HG03439 (cell line): ENCODE results near the gene ZNF549.
"Not testable (repeated sequence)": the region's sequence is repeated elsewhere in the genome, so short reads cannot be mapped to it uniquely, and the experiment has no call there.

Source experiments
- ATAC-seq: cut with Tn5 transposase; IDR thresholded peaks from one replicate; pipeline ENCODE4 v1.9.1; 2021; ENCODE audit warnings: mild to moderate bottlenecking, moderate library complexity; ENCODE audit not compliant: unreplicated experiment

The ZNF549 gene

DNA sequence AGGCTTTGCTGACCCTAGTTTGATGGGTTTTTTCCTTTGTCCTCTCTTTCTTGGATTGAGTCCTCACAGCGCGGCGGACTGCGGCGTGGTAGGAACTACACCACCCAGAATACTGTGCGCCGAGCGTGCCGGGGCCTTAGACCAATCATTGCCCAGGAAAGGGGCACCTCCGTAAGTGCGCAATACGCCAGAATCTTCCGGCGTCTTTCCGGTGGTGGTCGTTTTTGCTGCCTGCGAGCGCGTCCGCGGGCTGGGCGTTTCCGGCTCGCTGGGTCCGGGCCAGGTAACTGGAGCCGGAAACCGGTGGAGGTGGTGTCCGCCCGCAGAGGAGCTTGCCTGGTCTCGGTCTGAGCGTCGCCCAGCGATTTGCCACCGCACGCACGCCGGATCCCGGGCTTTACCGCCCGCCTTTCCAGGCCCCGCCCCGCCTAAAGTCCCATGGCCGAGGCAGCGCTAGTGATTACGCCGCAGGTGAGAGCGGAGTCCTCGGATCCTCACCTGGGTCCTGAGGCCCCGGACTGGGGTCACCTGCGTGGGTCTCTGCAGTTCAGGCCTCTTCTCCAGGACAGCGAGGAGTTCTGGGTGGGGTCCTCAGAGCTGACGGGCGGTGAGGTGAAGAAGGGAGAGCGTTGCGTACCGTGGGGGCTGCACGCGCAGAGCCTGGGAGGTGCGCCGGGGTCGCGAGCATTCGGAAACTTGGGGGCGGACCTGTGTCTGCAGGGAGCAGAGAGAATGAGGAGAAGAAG, at the start of gene ZNF549:
Gene ZNF549, plus strand, starts transcription at position 221 of the 746 bp plus-strand sequence. Its CDS starts 218 bp downstream, at position 439.
- peak; percentile 98 for ATAC-seq

DNA sequence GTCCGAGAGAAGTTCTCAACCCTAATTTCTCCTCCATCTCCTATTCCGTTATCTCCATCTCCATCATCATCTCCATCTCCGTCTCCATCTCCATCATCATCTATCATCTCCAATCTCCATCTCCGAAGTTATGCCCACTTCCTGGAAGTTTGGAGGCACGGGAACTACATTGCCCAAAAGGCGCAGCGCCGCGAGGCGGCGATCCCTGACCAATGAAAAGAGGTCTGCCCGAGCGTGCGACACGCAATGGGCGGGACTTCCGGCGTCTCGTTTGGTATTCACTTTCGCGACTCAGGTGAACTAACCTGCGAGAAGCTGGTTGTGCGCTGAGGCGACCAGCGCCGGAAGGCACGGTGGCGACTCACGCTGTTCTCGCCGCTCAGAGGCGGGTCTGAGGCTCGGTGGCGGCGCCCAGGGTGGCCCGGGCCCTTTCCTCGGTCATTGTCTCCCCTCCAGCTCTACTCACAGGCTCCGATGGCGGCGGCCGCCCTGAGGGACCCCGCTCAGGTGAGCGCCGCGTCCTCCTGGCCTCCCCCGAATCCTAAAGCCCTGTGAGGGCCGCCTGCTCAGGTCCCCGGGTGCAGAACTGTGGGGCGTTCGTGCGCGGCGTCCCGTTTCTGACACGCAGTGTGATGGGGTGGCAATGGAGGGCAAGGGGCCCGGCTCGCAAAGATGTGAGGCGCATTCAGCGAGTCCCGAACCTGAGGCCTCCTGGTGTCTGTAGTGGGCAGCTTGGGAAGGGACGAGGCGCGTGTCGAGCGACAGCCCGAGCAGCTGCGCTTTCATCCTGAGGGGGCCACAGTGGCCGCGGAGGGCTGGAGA, 39.5 kb upstream of the ZNF549 start, which contains the start of gene ZNF419:
Gene ZNF419, plus strand, starts transcription at position 274 of the 822 bp plus-strand sequence. Its CDS starts 201 bp downstream, at position 475.
- ATAC-seq: peak; percentile 98

DNA sequence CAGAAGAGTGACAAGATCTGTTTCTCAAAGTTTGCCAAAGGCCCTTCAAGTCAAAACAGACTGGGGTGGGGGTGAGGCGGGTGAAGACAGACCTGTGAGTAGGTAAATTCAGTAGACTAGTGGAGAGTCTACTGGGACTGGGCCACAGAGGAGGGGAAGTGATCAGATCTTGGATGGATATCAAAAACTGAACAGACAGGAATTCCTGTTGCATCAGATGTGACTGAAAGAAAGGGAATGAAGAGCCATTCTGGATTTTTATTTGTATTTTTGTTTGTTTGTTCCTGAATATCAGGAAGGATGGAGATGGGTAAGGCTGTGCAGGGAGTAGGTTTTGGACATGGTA, 38.9 kb upstream of the ZNF549 start:
- ATAC-seq: not testable (repeated sequence)

DNA sequence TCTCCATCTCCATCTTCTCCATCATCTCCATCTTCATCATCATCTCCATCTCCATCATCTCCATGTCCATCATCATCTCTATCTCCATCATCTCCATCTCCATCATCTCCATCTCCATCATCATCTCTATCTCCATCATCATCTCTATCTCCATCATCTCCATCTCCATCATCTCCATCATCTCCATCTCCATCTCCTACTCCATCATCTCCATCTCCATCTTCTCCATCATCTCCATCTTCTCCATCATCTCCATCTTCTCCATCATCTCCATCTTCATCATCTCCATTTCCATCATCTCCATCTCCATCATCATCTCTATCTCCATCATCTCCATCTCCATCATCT, 27.9 kb upstream of the ZNF549 start:
- not testable (repeated sequence) for ATAC-seq

DNA sequence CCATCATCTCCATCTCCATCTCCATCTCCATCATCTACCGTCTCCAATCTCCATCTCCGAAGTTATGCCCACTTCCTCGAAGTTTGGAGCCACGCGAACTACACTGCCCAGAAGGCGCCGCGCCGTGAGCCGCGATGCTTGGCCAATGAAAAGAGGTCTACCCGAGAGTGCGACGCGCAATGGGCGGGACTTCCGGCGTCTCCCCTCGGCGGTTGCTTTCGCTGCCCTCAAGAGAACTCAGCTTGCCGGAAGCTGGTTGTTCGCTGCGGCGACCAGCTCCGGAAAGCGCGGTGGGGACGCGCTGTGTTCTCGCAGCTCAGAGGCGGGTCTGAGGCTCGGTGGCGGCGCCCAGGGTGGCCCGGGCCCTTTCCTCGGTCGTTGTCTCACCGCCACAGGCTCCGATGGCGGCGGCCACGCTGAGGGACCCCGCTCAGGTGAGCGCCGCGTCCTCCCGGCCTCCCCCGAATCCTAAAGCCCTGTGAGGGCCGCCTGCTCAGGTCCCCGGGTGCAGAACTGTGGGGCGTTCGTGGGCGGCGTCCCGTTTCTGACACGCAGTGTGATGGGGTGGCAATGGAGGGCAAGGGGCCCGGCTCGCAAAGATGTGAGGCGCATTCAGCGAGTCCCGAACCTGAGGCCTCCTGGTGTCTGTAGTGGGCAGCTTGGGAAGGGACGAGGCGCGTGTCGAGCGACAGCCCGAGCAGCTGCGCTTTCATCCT, 27.3 kb upstream of the ZNF549 start, which contains the start of gene ZNF773:
Gene ZNF773, plus strand, starts transcription at position 259 of the 716 bp plus-strand sequence. Its CDS starts 143 bp downstream, at position 402.
- ATAC-seq: peak; percentile 94

DNA sequence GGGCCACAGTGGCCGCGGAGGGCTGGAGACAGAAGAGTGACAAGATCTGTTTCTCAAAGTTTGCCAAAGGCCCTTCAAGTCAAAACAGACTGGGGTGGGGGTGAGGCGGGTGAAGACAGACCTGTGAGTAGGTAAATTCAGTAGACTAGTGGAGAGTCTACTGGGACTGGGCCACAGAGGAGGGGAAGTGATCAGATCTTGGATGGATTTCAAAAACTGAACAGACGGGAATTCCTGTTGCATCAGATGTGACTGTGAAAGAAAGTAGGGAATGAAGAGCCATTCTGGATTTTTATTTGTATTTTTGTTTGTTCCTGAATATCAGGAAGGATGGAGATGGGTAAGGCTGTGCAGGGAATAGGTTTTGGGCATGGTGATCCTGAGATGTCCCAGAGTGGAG, 26.8 kb upstream of the ZNF549 start:
- peak; percentile 6 for ATAC-seq

DNA sequence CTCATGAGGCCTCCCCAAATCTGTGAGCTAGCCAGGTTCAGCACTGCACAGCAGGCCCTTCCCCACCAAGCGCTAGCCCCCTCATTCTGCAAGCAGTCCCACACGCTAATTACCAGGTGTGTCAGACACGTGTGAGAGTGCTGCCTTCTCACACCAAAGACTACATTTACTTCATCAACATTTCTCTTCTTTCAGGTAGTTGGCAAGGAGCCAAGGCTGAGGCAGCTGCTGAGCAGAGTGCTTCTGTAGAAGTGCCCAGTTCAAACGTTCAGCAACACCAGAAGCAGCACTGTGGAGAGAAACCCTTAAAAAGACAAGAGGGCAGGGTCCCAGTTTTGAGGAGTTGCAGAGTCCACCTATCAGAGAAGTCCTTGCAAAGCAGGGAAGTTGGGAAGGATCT, 21.0 kb upstream of the ZNF549 start:
- ATAC-seq: no peak

DNA sequence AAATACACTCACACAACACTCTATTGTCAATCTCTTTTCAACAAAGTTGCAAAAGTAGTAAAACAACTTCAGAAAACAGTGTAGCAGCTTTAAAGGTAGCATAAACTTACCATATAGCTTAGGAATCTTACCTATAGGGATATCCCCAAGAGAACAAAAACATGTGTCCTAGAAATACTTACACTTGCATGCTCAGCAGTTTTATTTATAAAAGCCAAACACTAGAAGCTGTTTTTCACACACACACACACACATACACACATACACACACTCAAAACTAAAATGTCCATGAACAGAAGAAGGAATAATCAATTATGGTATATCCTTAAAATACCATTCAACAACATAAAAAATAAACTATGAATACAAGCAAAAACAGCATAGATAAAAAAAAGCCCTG, 15.7 kb upstream of the ZNF549 start:
- no peak for ATAC-seq

DNA sequence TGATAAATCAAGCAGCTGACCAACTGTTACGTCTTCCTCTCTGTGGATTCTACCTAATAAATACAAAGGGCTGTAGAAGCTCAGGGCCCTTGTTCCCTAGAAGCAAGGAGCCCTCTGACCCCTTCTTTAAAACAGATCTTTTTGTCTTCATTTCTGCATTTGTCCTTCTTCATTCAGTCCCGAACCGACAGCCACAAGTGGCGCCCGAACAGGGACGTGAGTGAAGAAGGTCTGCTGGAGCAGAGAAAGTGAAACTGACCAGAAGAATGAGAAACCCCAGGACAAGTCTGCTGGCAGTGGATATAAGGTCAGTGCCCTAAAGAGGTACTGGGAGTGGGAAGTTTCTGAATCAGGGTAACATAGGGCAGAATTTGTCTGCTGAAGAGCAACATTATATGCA, 14.3 kb upstream of the ZNF549 start:
- ATAC-seq: no peak

DNA sequence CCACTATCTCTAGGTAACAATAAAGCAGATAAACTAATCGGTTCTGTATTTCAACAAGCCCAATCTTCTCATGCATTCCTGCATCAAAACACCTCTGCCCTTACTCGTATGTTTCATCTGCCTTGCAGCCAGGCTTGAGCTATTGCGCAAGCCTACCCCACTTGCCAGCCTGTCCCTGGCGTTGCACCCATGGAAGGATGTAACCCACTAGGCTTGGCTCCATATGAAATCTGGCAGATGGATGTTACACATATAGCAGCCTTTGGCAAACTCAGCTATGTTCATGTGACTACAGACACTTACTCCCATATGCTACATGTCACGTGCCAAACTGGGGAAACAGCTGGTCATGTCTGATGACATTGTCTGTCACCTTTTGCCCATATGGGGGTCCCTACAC, 11.9 kb upstream of the ZNF549 start:
- ATAC-seq: no peak

DNA sequence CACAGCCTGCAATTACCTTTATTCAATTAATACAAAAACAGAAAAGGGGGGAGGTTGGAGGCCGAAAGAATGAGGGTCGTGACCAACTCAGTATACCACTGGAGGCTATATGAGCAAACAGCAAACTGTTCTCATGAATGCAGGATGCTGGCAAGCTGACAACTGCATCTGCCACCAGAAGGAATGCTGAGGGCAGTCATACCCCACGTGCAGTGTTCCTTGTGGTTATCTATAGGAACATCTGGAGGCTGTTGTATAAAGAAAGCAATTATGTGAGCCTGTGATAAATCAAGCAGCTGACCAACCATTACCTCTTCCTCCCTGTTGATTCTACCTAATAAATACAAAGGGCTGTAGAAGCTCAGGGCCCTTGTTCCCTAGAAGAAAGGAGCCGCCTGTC, 9.1 kb upstream of the ZNF549 start:
- ATAC-seq: not testable (repeated sequence)

DNA sequence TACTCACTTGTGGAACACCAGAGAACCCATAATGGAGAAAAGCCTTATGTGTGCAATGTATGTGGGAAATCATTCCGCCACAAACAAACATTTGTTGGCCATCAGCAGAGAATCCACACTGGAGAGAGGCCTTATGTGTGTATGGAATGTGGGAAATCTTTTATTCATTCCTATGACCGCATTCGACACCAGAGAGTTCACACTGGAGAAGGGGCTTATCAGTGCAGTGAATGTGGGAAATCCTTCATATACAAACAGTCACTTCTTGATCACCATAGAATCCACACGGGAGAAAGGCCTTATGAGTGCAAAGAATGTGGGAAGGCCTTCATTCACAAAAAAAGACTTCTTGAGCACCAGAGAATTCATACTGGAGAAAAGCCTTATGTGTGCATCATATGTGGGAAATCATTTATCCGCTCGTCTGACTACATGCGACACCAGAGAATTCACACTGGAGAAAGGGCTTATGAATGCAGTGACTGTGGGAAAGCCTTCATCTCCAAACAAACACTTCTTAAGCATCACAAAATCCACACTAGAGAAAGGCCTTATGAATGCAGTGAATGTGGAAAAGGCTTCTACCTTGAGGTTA, 10.9 kb downstream of the ZNF549 start:
- ATAC-seq: no peak

DNA sequence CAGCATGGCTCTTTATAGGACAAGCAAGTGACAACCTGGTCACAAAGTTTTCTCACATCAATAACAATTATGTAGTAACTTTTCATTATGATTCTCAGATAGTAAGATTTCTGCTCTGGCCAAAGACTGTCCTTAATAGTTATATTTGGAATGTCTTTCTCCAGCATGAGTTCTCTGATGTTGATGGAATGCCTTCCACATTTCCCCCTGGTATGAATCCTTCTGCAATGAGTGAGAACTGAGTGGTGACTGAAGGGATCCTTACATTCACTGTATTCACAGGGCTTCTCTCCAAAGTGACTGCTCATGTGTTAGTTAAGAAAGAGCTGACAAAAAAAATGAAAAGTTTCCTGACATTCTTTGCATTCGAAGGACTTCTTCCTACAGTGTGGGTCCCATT, 19.4 kb downstream of the ZNF549 start:
- no peak for ATAC-seq

DNA sequence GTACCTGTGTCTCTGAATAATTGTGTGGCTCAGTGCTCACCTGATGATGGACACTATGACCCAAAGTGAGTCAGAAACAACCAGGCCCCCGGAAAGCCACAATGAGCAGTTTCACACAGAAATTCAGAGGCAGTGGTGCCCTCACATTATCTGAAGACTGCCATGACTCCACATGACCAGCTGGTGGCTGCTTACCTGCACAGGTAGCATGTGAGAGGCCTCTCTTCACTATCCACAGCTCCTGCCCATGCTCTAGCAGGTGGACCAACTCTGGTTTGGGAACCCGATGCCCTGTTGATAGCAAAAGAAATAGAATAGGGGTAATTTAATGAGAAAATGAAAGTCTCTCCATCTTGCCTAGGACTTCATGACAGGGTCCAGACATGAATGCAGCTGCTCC, 25.3 kb downstream of the ZNF549 start:
- ATAC-seq: no peak

DNA sequence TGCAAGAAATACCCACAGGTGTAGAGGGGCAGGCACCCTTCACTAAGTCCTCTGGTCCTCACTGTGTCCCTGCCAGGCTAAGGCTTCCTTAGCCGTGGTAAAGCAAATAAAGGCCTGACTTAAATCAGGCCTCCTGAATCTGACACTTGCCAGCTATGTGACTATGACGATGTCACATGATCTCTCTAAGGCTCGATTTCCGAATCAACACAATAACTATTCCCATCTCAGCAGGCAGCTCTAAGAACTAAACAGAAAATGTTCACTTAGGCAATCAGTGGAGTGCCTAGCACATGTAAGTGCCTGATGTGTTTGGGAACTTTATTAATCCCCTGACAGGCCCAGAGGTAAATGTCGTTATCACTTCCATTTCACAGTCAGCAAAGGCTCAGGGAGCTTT, 30.5 kb downstream of the ZNF549 start:
- ATAC-seq: no peak

DNA sequence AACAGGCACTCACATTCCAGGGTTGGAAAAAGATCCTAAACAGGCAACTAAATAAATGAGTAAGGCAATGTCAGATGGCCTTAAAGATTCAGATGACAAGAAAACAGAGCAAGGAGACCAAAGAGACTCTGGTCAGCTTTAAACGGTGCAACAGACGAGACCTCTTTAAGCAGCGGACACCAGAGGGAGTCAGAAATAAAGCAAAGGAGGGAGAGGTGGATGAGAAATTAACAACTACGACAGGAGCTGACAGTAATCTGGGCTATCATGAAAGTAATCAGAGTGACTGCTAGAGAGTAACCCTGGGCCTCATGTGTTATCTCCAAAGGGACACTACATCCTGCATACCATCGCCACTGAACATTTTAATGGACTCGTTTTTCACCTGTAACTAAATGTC, 31.4 kb downstream of the ZNF549 start:
- no peak for ATAC-seq

DNA sequence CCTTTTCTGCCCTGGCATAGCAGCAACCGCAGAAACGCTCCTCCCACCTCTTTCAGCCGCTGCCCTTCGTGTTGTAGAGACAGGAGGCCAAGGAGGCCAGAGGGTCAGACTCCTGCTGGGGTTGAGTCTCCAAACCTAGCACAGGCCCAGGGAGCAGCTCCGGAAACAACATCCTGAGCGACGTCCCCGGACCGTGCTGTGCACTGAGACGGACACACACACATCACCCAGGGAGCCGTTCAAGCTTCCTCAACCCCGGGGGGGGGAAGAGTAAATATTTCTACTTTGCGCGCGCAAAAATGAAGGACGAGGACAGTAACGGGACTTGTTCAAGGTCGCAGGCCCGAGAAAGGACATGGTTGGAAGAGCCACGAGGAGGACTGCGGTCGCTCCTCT, 31.9 kb downstream of the ZNF549 start:
- no peak for ATAC-seq

DNA sequence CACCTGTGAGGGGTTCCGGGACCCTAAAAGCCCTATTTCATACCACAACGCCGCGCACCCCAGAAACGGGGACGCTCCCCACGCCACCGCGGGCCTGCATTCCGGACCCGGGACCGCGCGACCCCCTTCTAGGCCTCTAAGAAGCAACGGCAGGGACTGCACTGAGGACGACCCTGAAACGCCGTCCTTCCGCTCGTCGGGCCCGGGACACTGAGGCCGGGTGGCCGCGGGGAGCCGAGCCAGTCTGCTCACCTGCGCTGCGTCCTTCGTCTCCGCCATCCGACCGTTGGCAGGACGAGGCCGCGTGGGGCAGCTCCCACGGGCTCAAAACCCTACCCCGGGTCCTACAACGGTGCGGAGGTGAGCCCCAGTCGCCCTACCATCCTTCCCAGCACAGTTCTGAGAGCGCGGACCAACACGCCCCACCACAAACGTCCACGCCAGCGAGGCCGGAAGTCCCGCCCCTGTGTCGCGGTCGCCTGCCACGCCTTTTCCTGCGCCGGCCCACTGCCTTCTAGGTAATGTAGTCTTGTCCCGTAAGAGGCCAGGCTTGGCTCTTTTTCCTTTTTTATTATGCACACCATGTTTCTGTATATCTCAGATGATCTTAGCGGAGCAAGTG, 32.4 kb downstream of the ZNF549 start, which contains the start of gene ZNF550:
Gene ZNF550, minus strand, starts transcription at position 460 of the 622 bp plus-strand sequence. Its CDS starts 181 bp downstream, at position 279.
- ATAC-seq: peak; percentile 96

DNA sequence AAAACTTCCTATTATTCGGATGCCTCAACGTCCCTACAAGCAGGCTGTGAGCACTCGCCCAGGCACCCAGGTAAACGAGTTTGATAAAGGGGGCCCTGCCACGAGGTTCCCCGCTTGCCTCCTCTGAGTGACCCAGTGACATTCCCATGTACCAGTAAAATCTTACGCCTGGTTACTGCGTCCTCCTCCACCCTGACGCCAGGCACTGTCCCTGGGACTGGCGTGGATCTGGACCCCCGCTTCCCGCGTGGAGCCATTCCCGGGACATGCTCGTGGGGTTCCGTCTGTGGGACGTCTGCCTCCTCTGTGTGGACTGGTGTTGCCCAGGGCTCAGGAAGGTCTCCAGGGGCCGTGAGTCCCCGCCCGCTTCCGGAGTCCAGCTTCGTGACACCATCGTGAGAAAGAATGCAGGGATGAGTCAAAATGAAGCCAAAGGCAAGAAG, 32.9 kb downstream of the ZNF549 start:
- no peak for ATAC-seq

DNA sequence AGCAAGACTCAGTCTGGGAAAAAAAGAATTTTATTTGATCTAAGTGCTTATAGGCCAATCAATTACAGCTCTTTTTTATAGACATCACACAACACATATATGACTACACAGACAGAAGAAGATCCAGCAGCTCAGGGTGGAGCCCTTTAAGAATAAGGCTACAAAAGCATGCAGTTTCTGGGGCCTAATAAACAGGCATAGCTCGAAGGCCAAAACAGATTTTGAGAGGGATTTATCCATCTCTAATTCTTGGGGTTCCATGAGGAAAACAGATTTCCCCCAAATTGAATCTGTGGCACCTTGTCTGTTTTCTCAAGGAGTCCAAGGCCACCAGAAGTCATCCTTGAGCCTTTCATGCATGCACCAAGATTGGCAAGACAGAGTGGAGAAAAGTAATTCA, 36.4 kb downstream of the ZNF549 start:
- no peak for ATAC-seq
